ENCODE results near the gene TOX3.

The TOX3 gene

GRCh38 chr16:52578007-52578828 lies 31.3 kb upstream of the TOX3 start:
- CTCF ChIA-PET: interaction anchor here (0.9 kb wide), 2 partner anchors 10 to 384 kb away, joined by 3 read pairs; no protein-coding TSS in a partner anchor
- no peak for TF ChIP-seq ZNF112 (tag by site-specific recombination; IDR thresholded peaks at IDR 0.05)
- TF ChIP-seq TRIM28 (IDR thresholded peaks at IDR 0.05; ENCODE audit: borderline replicate concordance, low read length): no peak
- TF ChIP-seq ZNF518A (tag by site-specific recombination; conservative IDR thresholded peaks at IDR 0.05; ENCODE audit: low read depth): no peak
- TF ChIP-seq ZNF302 (tag by site-specific recombination; IDR thresholded peaks at IDR 0.05; ENCODE audit: low read depth): no peak
- TF ChIP-seq ZNF510 (tag by site-specific recombination; IDR thresholded peaks at IDR 0.05; ENCODE audit: insufficient replicate concordance): no peak
- TF ChIP-seq RBAK (tag by site-specific recombination; IDR thresholded peaks at IDR 0.05): no peak
- no peak for TF ChIP-seq ZNF214 (tag by site-specific recombination; IDR thresholded peaks at IDR 0.05; ENCODE audit: borderline replicate concordance)
- no peak for TF ChIP-seq ZNF423 (tag by site-specific recombination; IDR thresholded peaks at IDR 0.05)
- no peak for TF ChIP-seq ZEB2 (tag by site-specific recombination; IDR thresholded peaks at IDR 0.05)
- no peak for TF ChIP-seq ZBTB48 (tag by site-specific recombination; IDR thresholded peaks at IDR 0.05)
- TF ChIP-seq ZNF335 (tag by site-specific recombination; conservative IDR thresholded peaks at IDR 0.05): no peak
- TF ChIP-seq GLIS2 (tag by site-specific recombination; IDR thresholded peaks at IDR 0.05): no peak
- TF ChIP-seq, protein P1, sequence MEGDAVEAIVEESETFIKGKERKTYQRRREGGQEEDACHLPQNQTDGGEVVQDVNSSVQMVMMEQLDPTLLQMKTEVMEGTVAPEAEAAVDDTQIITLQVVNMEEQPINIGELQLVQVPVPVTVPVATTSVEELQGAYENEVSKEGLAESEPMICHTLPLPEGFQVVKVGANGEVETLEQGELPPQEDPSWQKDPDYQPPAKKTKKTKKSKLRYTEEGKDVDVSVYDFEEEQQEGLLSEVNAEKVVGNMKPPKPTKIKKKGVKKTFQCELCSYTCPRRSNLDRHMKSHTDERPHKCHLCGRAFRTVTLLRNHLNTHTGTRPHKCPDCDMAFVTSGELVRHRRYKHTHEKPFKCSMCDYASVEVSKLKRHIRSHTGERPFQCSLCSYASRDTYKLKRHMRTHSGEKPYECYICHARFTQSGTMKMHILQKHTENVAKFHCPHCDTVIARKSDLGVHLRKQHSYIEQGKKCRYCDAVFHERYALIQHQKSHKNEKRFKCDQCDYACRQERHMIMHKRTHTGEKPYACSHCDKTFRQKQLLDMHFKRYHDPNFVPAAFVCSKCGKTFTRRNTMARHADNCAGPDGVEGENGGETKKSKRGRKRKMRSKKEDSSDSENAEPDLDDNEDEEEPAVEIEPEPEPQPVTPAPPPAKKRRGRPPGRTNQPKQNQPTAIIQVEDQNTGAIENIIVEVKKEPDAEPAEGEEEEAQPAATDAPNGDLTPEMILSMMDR (tag by site-specific recombination; IDR thresholded peaks at IDR 0.05): no peak
- TF ChIP-seq ZXDB (tag by site-specific recombination; IDR thresholded peaks at IDR 0.05): no peak
- no peaks in the 10 kb centered on the region for H3K36me3 ChIP-seq (ENCODE audit: control insufficient read depth in 2 of 2, insufficient read depth in 1 of 2, low read length in 2 of 2)
- H3K4me1 ChIP-seq (ENCODE audit: control insufficient read depth, insufficient read depth, low read length): no peaks in the 10 kb centered on the region
- no peak overlapping the region for H3K27ac ChIP-seq (ENCODE audit: extremely low read depth, low read depth, low read length)
- no peaks in the 10 kb centered on the region for H3K9me3 ChIP-seq (ENCODE audit: control insufficient read depth, insufficient read depth, low read depth, low read length)
- POLR2A ChIA-PET: no interaction called here
- H3K4me3 ChIP-seq (ENCODE audit: low read depth, low read length): no peak overlapping the region

DNA sequence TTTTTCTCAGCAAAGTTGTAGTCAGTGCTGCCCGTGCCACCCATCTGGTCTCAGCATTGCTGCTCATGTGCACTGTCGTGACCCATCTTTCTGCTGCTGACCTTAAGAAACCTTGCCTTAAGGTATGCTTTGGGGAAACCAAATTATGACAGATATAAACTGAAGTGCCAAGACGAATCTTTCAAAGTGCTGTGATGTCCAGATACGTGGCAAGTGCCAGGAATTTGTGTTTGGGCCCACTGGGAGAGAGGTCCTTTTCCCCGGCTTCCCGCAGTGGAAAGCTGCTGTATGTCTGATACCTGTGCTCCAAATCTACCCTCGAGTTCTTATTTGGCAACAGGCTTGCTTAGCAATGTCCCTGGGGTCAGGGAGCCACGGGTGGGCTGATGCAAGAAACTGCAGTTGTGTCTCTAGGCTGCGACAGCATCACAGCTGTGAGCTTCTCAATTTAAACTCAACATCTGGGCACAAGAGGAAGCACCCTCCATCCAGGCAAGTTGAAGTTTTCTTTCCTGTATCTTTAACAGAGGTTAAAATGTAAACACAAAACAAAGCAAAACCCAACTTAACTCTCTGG lies 30.3 kb upstream of the TOX3 start:
- no peaks in the 10 kb centered on the region for H3K9me3 ChIP-seq (ENCODE audit: control insufficient read depth, insufficient read depth, low read depth, low read length)
- CTCF ChIA-PET: interaction anchor here (0.6 to 0.9 kb wide), 3 partner anchors 11 to 286 kb away, joined by 3 to 4 read pairs (median 4); no protein-coding TSS in a partner anchor
- no peaks in the 10 kb centered on the region for H3K4me1 ChIP-seq (ENCODE audit: control insufficient read depth, insufficient read depth, low read length)
- H3K4me3 ChIP-seq (ENCODE audit: low read depth, low read length): no peak overlapping the region
- H3K27ac ChIP-seq (ENCODE audit: extremely low read depth, low read depth, low read length): no peak overlapping the region
- TF ChIP-seq PBX3 (CRISPR knock-in tag; IDR thresholded peaks at IDR 0.05): no peak
- H3K36me3 ChIP-seq (ENCODE audit: control insufficient read depth in 2 of 2, insufficient read depth in 1 of 2, low read length in 2 of 2): no peaks in the 10 kb centered on the region
- POLR2A ChIA-PET: no interaction called here

All from HEK293 (cell line).